ENCODE measurements around the gene HIVEP3. TPM values are rescaled to one million over a fixed set of nuclear protein-coding genes. Genes with fewer than 3 reads are reported as not detected.

HIVEP3 gene
- total and polyA plus RNA-seq, 2 of the 13 experiments (the other 11 are each of a cell fraction or from before 2014, with no cell fraction given): 0.05 TPM; not detected in 1

- TF ChIP-seq LBX2 (CRISPR knock-in tag; IDR thresholded peaks at IDR 0.05; ENCODE audit: borderline replicate concordance) (no peak), NKX3-1 (CRISPR knock-in tag; IDR thresholded peaks at IDR 0.05) (no peak), ARID5B (CRISPR knock-in tag; IDR thresholded peaks at IDR 0.05) (no peak), BRF2 (CRISPR knock-in tag; IDR thresholded peaks at IDR 0.05) (no peak), CHCHD3 (CRISPR knock-in tag; IDR thresholded peaks at IDR 0.05) (no peak), SAP130 (CRISPR knock-in tag; IDR thresholded peaks at IDR 0.05; ENCODE audit: low read depth) (no peak)
Observed at GRCh38 chr1:41620365-41621169, 298.2 kb downstream of the HIVEP3 start (continued).

Measured in HepG2 (cell line).